ENCODE data around the gene TMEM54. TPM values are rescaled to one million over a fixed set of nuclear protein-coding genes. Genes with fewer than 3 reads are reported as not detected.

Gene TMEM54
- total and polyA plus RNA-seq, 2 experiments from 2014 or later = 11.2 to 11.7 TPM

GRCh38 chr1:32868806-32869455, 32.3 kb downstream of the TMEM54 start:
- H3K9me3 Mint-ChIP-seq = no peaks in the 10 kb centered on the region; the same call in 2 of the 3 replicates
- peak overlapping the region; percentile 74; the same call in 1 of the 3 replicates for H3K4me3 Mint-ChIP-seq
- no peak overlapping the region for H3K4me2 ChIP-seq
- no peak for TF ChIP-seq CREB1 (CRISPR knock-in tag; IDR thresholded peaks at IDR 0.05; ENCODE audit: low read depth)
- TF ChIP-seq EZH2 (IDR thresholded peaks at IDR 0.05; ENCODE audit: low read depth, unreplicated experiment) = no peak
- no peak for TF ChIP-seq POLR2AphosphoS5 (IDR thresholded peaks at IDR 0.05; ENCODE audit: low read depth)
- no peak for TF ChIP-seq ZNF331 (CRISPR knock-in tag; IDR thresholded peaks at IDR 0.05; ENCODE audit: low read depth)
- no peak for TF ChIP-seq JUNB (IDR thresholded peaks at IDR 0.05; ENCODE audit: unreplicated experiment)
- TF ChIP-seq CTCF (conservative IDR thresholded peaks at IDR 0.05; ENCODE audit: low read depth in 2 of 2) = no peak
- no peak for TF ChIP-seq STAT1 (IDR thresholded peaks at IDR 0.05; ENCODE audit: unreplicated experiment)
- TF ChIP-seq ZNF462 (CRISPR knock-in tag; IDR thresholded peaks at IDR 0.05) = no peak
- TF ChIP-seq ETS1 (IDR thresholded peaks at IDR 0.05) = no peak
- TF ChIP-seq EZH2phosphoT487 (IDR thresholded peaks at IDR 0.05; ENCODE audit: unreplicated experiment) = no peak
- no peak for TF ChIP-seq NANOG (IDR thresholded peaks at IDR 0.05; ENCODE audit: borderline replicate concordance)
- no peaks in the 10 kb centered on the region; the same call in 2 of the 3 replicates for H3K36me3 Mint-ChIP-seq (ENCODE audit: low read depth)
- H3K4me3 ChIP-seq = no peak overlapping the region
- no peaks in the 10 kb centered on the region for H3K9me2 ChIP-seq (ENCODE audit: insufficient read depth)
- H4K20me1 ChIP-seq (replicated peaks; ENCODE audit: insufficient read depth) = no peaks in the 10 kb centered on the region
- no peaks in the 10 kb centered on the region for H3K79me2 ChIP-seq (replicated peaks; ENCODE audit: insufficient read depth)
- H3K27me3 Mint-ChIP-seq (ENCODE audit: insufficient read depth, low read depth, poor library complexity) = peaks cover 28% of the 10 kb centered on the region
- DNase-seq (ENCODE audit: low spot score) (no peak), ATAC-seq (no peak)
- no peaks in the 10 kb centered on the region for H3K36me3 ChIP-seq (ENCODE audit: insufficient read depth)
- peaks cover 38% of the 10 kb centered on the region for H3K27me3 ChIP-seq (ENCODE audit: insufficient read depth)
- no peak overlapping the region for H3K27ac Mint-ChIP-seq
- peaks cover 21% of the 10 kb centered on the region for H3K4me1 Mint-ChIP-seq
- peaks cover 9% of the 10 kb centered on the region; the same call in 1 of the 2 replicates for H3F3A ChIP-seq (replicated peaks; ENCODE audit: low read depth)
- H2AFZ ChIP-seq = no peak overlapping the region
- no peak overlapping the region for H3K27ac ChIP-seq (ENCODE audit: low read depth)
- peaks cover 19% of the 10 kb centered on the region; the same call in 1 of the 2 replicates for H3K4me1 ChIP-seq (ENCODE audit: insufficient read depth)
